HepG2 (cell line): Measurements from ENCODE around the gene BOD1.

Experiments
- CTCF ChIP-seq: sonication (generic); formaldehyde crosslinking; IDR thresholded peaks from 2 replicates; pipeline ENCODE4 v1.5.0; 2020; ENCODE audit warnings: mild to moderate bottlenecking, missing genetic modification reagents, moderate library complexity
- NR3C1 ChIP-seq: sonication (generic); formaldehyde crosslinking; IDR thresholded peaks from 2 replicates; pipeline ENCODE4 v1.4.0; 2020; ENCODE audit warnings: missing genetic modification reagents
- SIN3A ChIP-seq: IDR thresholded peaks from 2 replicates; pipeline ENCODE4 v1.6.1; 2011; ENCODE audit warnings: low read depth, mild to moderate bottlenecking, control low read depth, low read length, borderline replicate concordance
- TCF12 ChIP-seq, 2 experiments: fragments of 450-650 bp in 1 of 2; sonication (generic) in 1 of 2; formaldehyde crosslinking in 1 of 2; IDR thresholded peaks; 2 replicates each; pipeline versions ENCODE4 v1.6.1 to v1.8.0; 2017 to 2022; ENCODE audit warnings: antibody characterized with exemption in 1 of 2, mild to moderate bottlenecking in 1 of 2, missing genetic modification reagents in 1 of 2, moderate library complexity in 1 of 2

- TF ChIP-seq CTCF (CRISPR knock-in tag) (no peak), NR3C1 (CRISPR knock-in tag) (no peak), SIN3A (no peak), TCF12 (IDR thresholded peaks at IDR 0.05) (no peak), TCF12 (CRISPR knock-in tag; IDR thresholded peaks at IDR 0.05) (no peak)
These were observed 4.3 kb upstream of the BOD1 start for GRCh38 chr5:173620784-173621183.
